ENCODE measurements around the gene VAPA. TPM values are rescaled to one million over a fixed set of nuclear protein-coding genes. Genes with fewer than 3 reads are reported as not detected.

The VAPA gene
- total and polyA plus RNA-seq, 2 of the 4 experiments (the other 2 are of a cell fraction): 199 to 206 TPM

- TF ChIP-seq RFX5 (IDR thresholded peaks at IDR 0.05; ENCODE audit: low read depth, low read length): no peak
- no peaks in the 10 kb centered on the region; the same call in 1 of the 2 replicates for H3K36me3 ChIP-seq (ENCODE audit: control insufficient read depth, insufficient read depth, low read length)
- in situ Hi-C loops (cut with MboI; ENCODE audit: low sequenced_read_pairs): loop anchor here (25.0 kb wide), 1 partner anchor 215 kb away; the partner anchor contains the start of gene RAB31
- dilution Hi-C loops (cut with HindIII; ENCODE audit: low sequenced_read_pairs, unreplicated experiment): no loop called here
- H2BK5ac ChIP-seq (ENCODE audit: low read depth, low read length, poor library complexity, severe bottlenecking): no peak overlapping the region
- ChIA-PET POLR2A (ENCODE audit: unreplicated experiment) (no interaction called here), CTCF (no interaction called here)
- H2AK5ac ChIP-seq (ENCODE audit: low read depth, low read length): no peak overlapping the region
- no peak overlapping the region for H2BK15ac ChIP-seq (ENCODE audit: low read depth, low read length)
- H3K9ac ChIP-seq (ENCODE audit: low read depth, low read length): no peak overlapping the region
- intact Hi-C loops (cut with micrococcal nuclease): loop anchor here (5.0 kb wide), 1 partner anchor 335 kb away; no protein-coding TSS in a partner anchor
- no peak overlapping the region for H4K8ac ChIP-seq (ENCODE audit: low read depth in 2 of 2, low read length in 2 of 2)
- H4K91ac ChIP-seq (ENCODE audit: insufficient read depth, low read depth, low read length): no peak overlapping the region
- H3K9me3 ChIP-seq (ENCODE audit: control insufficient read depth, insufficient read depth, low read length): no peaks in the 10 kb centered on the region
- H3K4ac ChIP-seq (ENCODE audit: low read depth, low read length): no peak overlapping the region
- DNase-seq: no peak
- no peak overlapping the region for H2BK20ac ChIP-seq (ENCODE audit: low read depth, low read length)
- H3K4me1 ChIP-seq (ENCODE audit: control insufficient read depth, insufficient read depth, low read length): peaks cover 5% of the 10 kb centered on the region
- no peak overlapping the region for H3K56ac ChIP-seq (ENCODE audit: extremely low read depth, insufficient read depth, low read length)
- H3K79me1 ChIP-seq (ENCODE audit: low read depth in 1 of 2, low read length in 2 of 2): peaks cover 0 to 49% of the 10 kb centered on the region in 2 experiments; a peak in 2 of 4 replicates
- no peak overlapping the region for H3K14ac ChIP-seq (replicated peaks; ENCODE audit: low read depth, low read length)
- H3K27ac ChIP-seq (ENCODE audit: insufficient read depth, low read length): no peak overlapping the region
- H2AK9ac ChIP-seq (replicated peaks; ENCODE audit: low read depth, low read length, poor library complexity): no peak overlapping the region
- H3K9me1 ChIP-seq (ENCODE audit: insufficient read depth, low read length): peaks cover 12% of the 10 kb centered on the region
- H3K4me2 ChIP-seq (ENCODE audit: low read depth, low read length): no peak overlapping the region
- no peak overlapping the region for H3K4me3 ChIP-seq (ENCODE audit: insufficient read depth, low read depth, low read length)
- no peak overlapping the region for H2AFZ ChIP-seq (replicated peaks; ENCODE audit: low read length, poor library complexity)
- no peak overlapping the region for H3K18ac ChIP-seq (ENCODE audit: low read depth, low read length)
- no CpG with 5 or more reads among the region's 2 CpGs for WGBS, 2 experiments (ENCODE audit: extremely low coverage in 2 of 2, insufficient read length in 1 of 2)
- no TSS peak for BruUV-seq (replicated peaks)
- H3K27me3 ChIP-seq (ENCODE audit: control insufficient read depth, insufficient read depth, low read length): no peaks in the 10 kb centered on the region
- H3K23ac ChIP-seq (ENCODE audit: low read depth, low read length): no peak overlapping the region
- no peak overlapping the region for H4K5ac ChIP-seq (ENCODE audit: low read depth, low read length)
- no peak overlapping the region for H2BK120ac ChIP-seq (ENCODE audit: low read depth, low read length)
- ATAC-seq (ENCODE audit: low read depth): no peak
- peaks cover 94% of the 10 kb centered on the region for H4K20me1 ChIP-seq (ENCODE audit: insufficient read depth, low read length)
Measured at GRCh38 chr18:9927392-9928063, 13.7 kb downstream of the VAPA start.

All from IMR-90 (cell line).